NCI-H69 (cell line): ENCODE results near the gene TFB1M.

Source experiments
- DNase-seq: peaks from one replicate; lab custom pipeline; 2025; lab: John Stamatoyannopoulos, UW

TFB1M gene

GRCh38 chr6:155263373-155264063 is 50.8 kb downstream of the TFB1M start, which contains the start of gene CLDN20:
Gene CLDN20, plus strand, starts transcription at chr6:155264013. Its CDS starts 11,707 bp downstream, at chr6:155275720.
- no peak for DNase-seq

- no peak for DNase-seq
Observed at GRCh38 chr6:155262655-155263054, 51.6 kb downstream of the TFB1M start.

GRCh38 chr6:155261111-155261900 is 53.0 kb downstream of the TFB1M start:
- no peak for DNase-seq

GRCh38 chr6:155260686-155261085 is 53.6 kb downstream of the TFB1M start:
- no peak for DNase-seq

GRCh38 chr6:155259897-155260296 is 54.4 kb downstream of the TFB1M start:
- no peak for DNase-seq

GRCh38 chr6:155259204-155259603 is 55.1 kb downstream of the TFB1M start:
- DNase-seq, result no peak

GRCh38 chr6:155257796-155258195 is 56.5 kb downstream of the TFB1M start:
- DNase-seq, result no peak

GRCh38 chr6:155256122-155256795 is 58.0 kb downstream of the TFB1M start:
- no peak for DNase-seq

GRCh38 chr6:155254139-155254538 is 60.1 kb downstream of the TFB1M start:
- DNase-seq, result no peak

GRCh38 chr6:155253337-155253736 is 60.9 kb downstream of the TFB1M start:
- no peak for DNase-seq

- DNase-seq, result no peak
Observed at GRCh38 chr6:155252581-155252980, 61.7 kb downstream of the TFB1M start.

GRCh38 chr6:155250701-155251381 is 63.4 kb downstream of the TFB1M start:
- no peak for DNase-seq

GRCh38 chr6:155248008-155249001 is 66.0 kb downstream of the TFB1M start:
- peak; percentile 55 for DNase-seq

GRCh38 chr6:155247618-155248007 is 66.7 kb downstream of the TFB1M start:
- DNase-seq, result no peak

GRCh38 chr6:155246825-155247224 is 67.5 kb downstream of the TFB1M start:
- no peak for DNase-seq

- no peak for DNase-seq
Observed at GRCh38 chr6:155245831-155246230, 68.5 kb downstream of the TFB1M start.

- DNase-seq, result no peak
Observed at GRCh38 chr6:155245193-155245592, 69.1 kb downstream of the TFB1M start.

- DNase-seq, result no peak
Observed at GRCh38 chr6:155244434-155244833, 69.8 kb downstream of the TFB1M start.

GRCh38 chr6:155241966-155242365 is 72.3 kb downstream of the TFB1M start:
- DNase-seq, result no peak

GRCh38 chr6:155240905-155241600 is 73.2 kb downstream of the TFB1M start:
- no peak for DNase-seq
